Islet of Langerhans (tissue), 1 donor: Measurements from ENCODE around the gene RNF113A.
"Not testable (repeated sequence)": the region's sequence is repeated elsewhere in the genome, so short reads cannot be mapped to it uniquely, and the experiment has no call there.

Source experiments
- FAIRE-seq: peaks from one replicate; lab custom pipeline; 2011; peaks lifted over from hg19 to GRCh38; lab: Jason Lieb, UNC

Gene RNF113A

GRCh38 chrX:119871599-119872395, at the start of gene RNF113A, which contains the start of gene NDUFA1:
TSS of gene RNF113A (minus strand) at chrX:119871733. CDS start at chrX:119871613, 120 bp downstream.
TSS of gene NDUFA1 (plus strand) at chrX:119871832. CDS start at chrX:119871912, 80 bp downstream.
- FAIRE-seq = no peak

- FAIRE-seq = no peak
Observed at GRCh38 chrX:119919835-119920585, 48.5 kb upstream of the RNF113A start.

- FAIRE-seq = no peak
Observed at GRCh38 chrX:119917877-119918276, 46.3 kb upstream of the RNF113A start.

GRCh38 chrX:119916310-119916709, 44.8 kb upstream of the RNF113A start:
- FAIRE-seq = no peak

- no peak for FAIRE-seq
Observed at GRCh38 chrX:119900976-119901375, 29.4 kb upstream of the RNF113A start.

- no peak for FAIRE-seq
Observed at GRCh38 chrX:119899125-119899524, 27.6 kb upstream of the RNF113A start.

- no peak for FAIRE-seq
Observed at GRCh38 chrX:119895843-119896326, 24.4 kb upstream of the RNF113A start, which contains the start of gene AKAP14. TSS of gene AKAP14 (plus strand) at chrX:119895893. CDS start at chrX:119903224, 7,331 bp downstream.

- not testable (repeated sequence) for FAIRE-seq
Observed at GRCh38 chrX:119891961-119892692, 20.6 kb upstream of the RNF113A start.

GRCh38 chrX:119890626-119891025, 19.1 kb upstream of the RNF113A start:
- FAIRE-seq = not testable (repeated sequence)

- FAIRE-seq = no peak
Observed at GRCh38 chrX:119887721-119888425, 16.3 kb upstream of the RNF113A start.

GRCh38 chrX:119885554-119886428, 14.3 kb upstream of the RNF113A start:
- no peak for FAIRE-seq

- FAIRE-seq = no peak
Observed at GRCh38 chrX:119880552-119881437, 9.3 kb upstream of the RNF113A start.

- no peak for FAIRE-seq
Observed at GRCh38 chrX:119880076-119880475, 8.5 kb upstream of the RNF113A start.

- FAIRE-seq = no peak
Observed at GRCh38 chrX:119878740-119879139, 7.2 kb upstream of the RNF113A start.

GRCh38 chrX:119871245-119871598, 311 bp downstream of the RNF113A start:
- FAIRE-seq = no peak

- FAIRE-seq = no peak
Observed at GRCh38 chrX:119870626-119871131, 854 bp downstream of the RNF113A start.

GRCh38 chrX:119853444-119853843, 18.1 kb downstream of the RNF113A start:
- FAIRE-seq = no peak

- FAIRE-seq = peak; percentile 94
Observed at GRCh38 chrX:119852382-119853353, 18.9 kb downstream of the RNF113A start, which contains the start of gene UPF3B. TSS of gene UPF3B (minus strand) at chrX:119852963. CDS start at chrX:119852928, 35 bp downstream.
